Kidney (tissue), 14 donors: ENCODE results near the gene MAPT. TPM values are rescaled to one million over a fixed set of nuclear protein-coding genes. Genes with fewer than 3 reads are reported as not detected.
"Not testable (repeated sequence)": the region's sequence is repeated elsewhere in the genome, so short reads cannot be mapped to it uniquely, and the experiment has no call there.

Source experiments
- DNase-seq, 5 donors: peaks; one replicate each; pipeline ENCODE4 v3.0.0-alpha.2; 2013 to 2020
- FAIRE-seq: peaks from 2 replicates; lab custom pipeline; 2012; peaks lifted over from hg19 to GRCh38; lab: Jason Lieb, UNC
- H3K27ac ChIP-seq, 2 donors: one replicate each; pipeline ENCODE4 v1.7.0; 2013; ENCODE audit warnings: low read depth in 2 of 2, low read length in 2 of 2, inconsistent platforms in 1 of 2
- H3K27me3 ChIP-seq: one replicate; pipeline ENCODE4 v1.7.1; 2013; ENCODE audit warnings: low read length, inconsistent platforms; ENCODE audit not compliant: control insufficient read depth, insufficient read depth
- H3K36me3 ChIP-seq, 3 donors: one replicate each; pipeline versions ENCODE4 v1.7.0 to v1.7.1; 2013; ENCODE audit warnings: low read length in 3 of 3, control low read depth in 1 of 3, inconsistent platforms in 1 of 3; ENCODE audit not compliant: insufficient read depth in 3 of 3, control insufficient read depth in 2 of 3
- H3K4me1 ChIP-seq, 3 donors: one replicate each; pipeline versions ENCODE4 v1.7.0 to v1.7.1; 2013; ENCODE audit warnings: low read length in 3 of 3, inconsistent platforms in 1 of 3, low read depth in 1 of 3; ENCODE audit not compliant: control insufficient read depth in 2 of 3, insufficient read depth in 2 of 3
- H3K4me3 ChIP-seq, 3 donors: one replicate each; pipeline versions ENCODE4 v1.7.0 to v1.8.1; 2013; ENCODE audit warnings: low read length in 3 of 3, control low read depth in 1 of 3, inconsistent platforms in 1 of 3
- H3K9ac ChIP-seq, 3 donors: one replicate each; pipeline versions ENCODE4 v1.7.0 to v1.7.1; 2013; ENCODE audit warnings: low read length in 3 of 3, control low read depth in 1 of 3, inconsistent platforms in 1 of 3
- H3K9me3 ChIP-seq, 3 donors: one replicate each; pipeline versions ENCODE4 v1.7.0 to v1.7.1; 2013; ENCODE audit warnings: low read length in 3 of 3, control low read depth in 1 of 3, inconsistent platforms in 1 of 3; ENCODE audit not compliant: control insufficient read depth in 2 of 3, insufficient read depth in 1 of 3
- intact Hi-C: fragments of 100-400 bp; cut with DNase I; formaldehyde crosslinking; loops from one replicate; pipeline ENCODE4 v1.11.1; 2022
- polyA plus RNA-seq: library from polyadenylated mRNA; stranded (reverse); fragments of 350-450 nt; fragmentation: Illumina TruSeq; extraction: RNeasy Lipid Tissue Mini Kit (QIAGEN cat#74804); gene quantifications from one replicate; pipeline ENCODE4 v1.2.3, GENCODE V29; 2014; ENCODE audit warnings: low read depth, low replicate concordance; ENCODE audit not compliant: insufficient read depth
- total RNA-seq: library from RNA; stranded (reverse); fragmentation: NEBNext Ultra II Directional; extraction: Animal tissue kit (Norgen Biotek cat#: 25700); gene quantifications from one replicate; pipeline ENCODE4 v1.2.1, GENCODE V29; 2021
- TF ChIP-seq, protein P1 (sequence below): IDR thresholded peaks from 3 replicates; pipeline ENCODE4 v1.5.1; 2012; ENCODE audit warnings: mild to moderate bottlenecking, moderate library complexity, borderline replicate concordance; ENCODE audit not compliant: insufficient read depth; ENCODE audit errors: extremely low read depth
- donor health status: control.
- donor health status: control.
- donor health status: control.
- donor health status: control.
- donor health status: control.
- donor health status: DM: yes; HTN: yes; CAD: no.
- donor health status: Normal renal cell carcinoma (clear cell type).

Gene MAPT
- total and polyA plus RNA-seq, 2 donors from 2014 or later = 2.9 to 15.4 TPM

DNA sequence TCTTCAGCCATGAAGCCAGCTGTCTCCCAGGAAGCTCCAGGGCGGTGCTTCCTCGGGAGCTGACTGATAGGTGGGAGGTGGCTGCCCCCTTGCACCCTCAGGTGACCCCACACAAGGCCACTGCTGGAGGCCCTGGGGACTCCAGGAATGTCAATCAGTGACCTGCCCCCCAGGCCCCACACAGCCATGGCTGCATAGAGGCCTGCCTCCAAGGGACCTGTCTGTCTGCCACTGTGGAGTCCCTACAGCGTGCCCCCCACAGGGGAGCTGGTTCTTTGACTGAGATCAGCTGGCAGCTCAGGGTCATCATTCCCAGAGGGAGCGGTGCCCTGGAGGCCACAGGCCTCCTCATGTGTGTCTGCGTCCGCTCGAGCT, 118.8 kb downstream of the MAPT start:
- Histone ChIP-seq H3K4me3 (no peak overlapping the region), H3K9me3 (no peaks in the 10 kb centered on the region), H3K27me3 (no peaks in the 10 kb centered on the region), H3K27ac (no peak overlapping the region), H3K36me3 (no peaks in the 10 kb centered on the region), H3K9ac (no peak overlapping the region), H3K4me1 (no peaks in the 10 kb centered on the region)
- intact Hi-C loops = no loop called here
- DNase-seq = peak in 1 of 5 donors; percentile 57
- TF ChIP-seq, protein P1, sequence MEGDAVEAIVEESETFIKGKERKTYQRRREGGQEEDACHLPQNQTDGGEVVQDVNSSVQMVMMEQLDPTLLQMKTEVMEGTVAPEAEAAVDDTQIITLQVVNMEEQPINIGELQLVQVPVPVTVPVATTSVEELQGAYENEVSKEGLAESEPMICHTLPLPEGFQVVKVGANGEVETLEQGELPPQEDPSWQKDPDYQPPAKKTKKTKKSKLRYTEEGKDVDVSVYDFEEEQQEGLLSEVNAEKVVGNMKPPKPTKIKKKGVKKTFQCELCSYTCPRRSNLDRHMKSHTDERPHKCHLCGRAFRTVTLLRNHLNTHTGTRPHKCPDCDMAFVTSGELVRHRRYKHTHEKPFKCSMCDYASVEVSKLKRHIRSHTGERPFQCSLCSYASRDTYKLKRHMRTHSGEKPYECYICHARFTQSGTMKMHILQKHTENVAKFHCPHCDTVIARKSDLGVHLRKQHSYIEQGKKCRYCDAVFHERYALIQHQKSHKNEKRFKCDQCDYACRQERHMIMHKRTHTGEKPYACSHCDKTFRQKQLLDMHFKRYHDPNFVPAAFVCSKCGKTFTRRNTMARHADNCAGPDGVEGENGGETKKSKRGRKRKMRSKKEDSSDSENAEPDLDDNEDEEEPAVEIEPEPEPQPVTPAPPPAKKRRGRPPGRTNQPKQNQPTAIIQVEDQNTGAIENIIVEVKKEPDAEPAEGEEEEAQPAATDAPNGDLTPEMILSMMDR = no peak
- no peak for FAIRE-seq

DNA sequence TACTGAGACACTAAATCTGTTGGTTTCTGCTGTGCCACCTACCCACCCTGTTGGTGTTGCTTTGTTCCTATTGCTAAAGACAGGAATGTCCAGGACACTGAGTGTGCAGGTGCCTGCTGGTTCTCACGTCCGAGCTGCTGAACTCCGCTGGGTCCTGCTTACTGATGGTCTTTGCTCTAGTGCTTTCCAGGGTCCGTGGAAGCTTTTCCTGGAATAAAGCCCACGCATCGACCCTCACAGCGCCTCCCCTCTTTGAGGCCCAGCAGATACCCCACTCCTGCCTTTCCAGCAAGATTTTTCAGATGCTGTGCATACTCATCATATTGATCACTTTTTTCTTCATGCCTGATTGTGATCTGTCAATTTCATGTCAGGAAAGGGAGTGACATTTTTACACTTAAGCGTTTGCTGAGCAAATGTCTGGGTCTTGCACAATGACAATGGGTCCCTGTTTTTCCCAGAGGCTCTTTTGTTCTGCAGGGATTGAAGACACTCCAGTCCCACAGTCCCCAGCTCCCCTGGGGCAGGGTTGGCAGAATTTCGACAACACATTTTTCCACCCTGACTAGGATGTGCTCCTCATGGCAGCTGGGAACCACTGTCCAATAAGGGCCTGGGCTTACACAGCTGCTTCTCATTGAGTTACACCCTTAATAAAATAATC, 119.3 kb downstream of the MAPT start:
- intact Hi-C loops = no loop called here
- Histone ChIP-seq H3K9me3 (no peaks in the 10 kb centered on the region), H3K4me3 (no peak overlapping the region), H3K27ac (no peak overlapping the region), H3K9ac (no peak overlapping the region), H3K4me1 (no peaks in the 10 kb centered on the region), H3K27me3 (no peaks in the 10 kb centered on the region), H3K36me3 (no peaks in the 10 kb centered on the region)
- FAIRE-seq (no peak), DNase-seq (peak in 1 of 5 donors; percentile 55)
- TF ChIP-seq, protein P1 = no peak

DNA sequence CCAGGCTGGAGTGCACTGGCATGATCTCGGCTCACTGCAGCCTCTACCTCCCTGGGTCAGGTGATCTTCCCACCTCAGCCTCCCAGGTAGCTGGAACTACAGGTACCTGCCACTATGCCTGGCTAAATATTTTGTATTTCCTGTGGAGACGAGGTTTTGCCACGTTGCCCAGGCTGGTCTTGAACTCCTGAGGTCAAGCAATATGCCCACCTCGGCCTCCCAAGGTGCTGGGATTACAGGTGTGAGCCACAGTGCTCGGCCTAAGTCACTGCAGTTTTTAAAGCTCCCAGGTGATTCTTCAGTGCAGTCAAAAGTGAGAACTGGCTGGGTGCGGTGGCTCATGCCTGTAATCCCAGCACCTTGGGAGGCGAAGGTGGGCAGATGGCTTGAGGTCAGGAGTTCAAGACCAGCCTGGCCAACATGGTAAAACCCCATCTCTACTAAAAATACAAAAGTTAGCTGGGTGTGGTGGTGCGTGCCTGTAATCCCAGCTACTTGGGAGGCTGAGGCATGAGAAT, 125.1 kb downstream of the MAPT start:
- H3K9me3 ChIP-seq, H3K4me3 ChIP-seq, FAIRE-seq, H3K27me3 ChIP-seq, intact Hi-C loops, H3K27ac ChIP-seq, H3K36me3 ChIP-seq, H3K9ac ChIP-seq, H3K4me1 ChIP-seq: not testable (repeated sequence)
- peak in 1 of 5 donors; percentile 14 for DNase-seq

DNA sequence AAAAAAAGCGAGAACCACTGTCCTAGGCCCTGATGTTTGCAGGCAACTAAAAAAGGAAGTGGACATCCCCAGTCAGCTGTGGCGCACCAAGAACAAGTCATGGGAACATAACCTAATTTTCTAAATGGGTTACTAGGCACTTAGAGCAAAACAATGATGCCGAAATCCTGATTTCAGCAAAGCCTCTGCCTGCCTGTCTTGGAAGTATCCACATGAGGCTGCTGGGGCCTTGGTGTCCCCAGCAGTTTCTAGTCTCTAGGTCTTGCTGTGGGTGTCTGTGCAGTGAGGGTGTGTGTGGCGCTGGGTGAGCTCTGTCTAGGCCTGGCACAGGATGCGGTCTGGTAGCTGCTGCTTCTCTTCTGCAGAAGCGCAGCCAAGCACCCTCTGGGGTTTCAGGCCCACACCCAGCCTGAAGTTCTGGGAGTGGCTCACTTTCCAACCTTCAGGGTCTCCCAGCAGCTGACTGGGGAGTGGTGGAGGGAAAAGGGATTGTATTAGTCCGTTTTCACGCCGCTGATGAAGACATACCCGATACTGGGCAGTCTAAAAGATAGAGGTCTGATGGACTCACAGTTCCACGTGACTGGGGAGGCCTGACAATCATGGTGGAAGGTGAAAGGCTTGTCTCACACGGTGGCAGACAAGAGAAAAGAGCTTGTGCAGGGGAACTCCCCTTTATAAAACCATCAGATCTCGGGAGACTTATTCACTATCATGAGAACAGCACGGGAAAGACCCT, 125.8 kb downstream of the MAPT start:
- Histone ChIP-seq H3K4me3 (no peak overlapping the region), H3K27me3 (no peaks in the 10 kb centered on the region), H3K9me3 (no peaks in the 10 kb centered on the region), H3K9ac (no peak overlapping the region), H3K27ac (no peak overlapping the region), H3K4me1 (no peaks in the 10 kb centered on the region), H3K36me3 (no peaks in the 10 kb centered on the region)
- DNase-seq (peak in 1 of 5 donors; percentile 70), FAIRE-seq (no peak)
- TF ChIP-seq, protein P1 = no peak
- intact Hi-C loops = no loop called here
